HepG2 (cell line): ENCODE measurements around the gene SRSF1. TPM values are rescaled to one million over a fixed set of nuclear protein-coding genes. Genes with fewer than 3 reads are reported as not detected.

Source experiments
- ARNTL ChIP-seq: sonication (generic); formaldehyde crosslinking; IDR thresholded peaks from 2 replicates; pipeline ENCODE4 v1.4.0; 2020; ENCODE audit warnings: mild to moderate bottlenecking, missing genetic modification reagents
- CC2D1A ChIP-seq: sonication (generic); formaldehyde crosslinking; IDR thresholded peaks from 2 replicates; pipeline ENCODE4 v1.8.1; 2023; ENCODE audit warnings: mild to moderate bottlenecking, missing genetic modification reagents
- DNMT1 ChIP-seq: sonication (generic); formaldehyde crosslinking; IDR thresholded peaks from 2 replicates; pipeline ENCODE4 v1.5.1; 2020; ENCODE audit warnings: mild to moderate bottlenecking, missing genetic modification reagents
- DNMT3B ChIP-seq: conservative IDR thresholded peaks from 2 replicates; pipeline ENCODE4 v1.6.1; 2016; ENCODE audit warnings: missing biosample characterization, control low read depth
- FOSL1 ChIP-seq: sonication (generic); formaldehyde crosslinking; IDR thresholded peaks from 2 replicates; pipeline ENCODE4 v1.9.0; 2021; ENCODE audit warnings: missing genetic modification reagents, borderline replicate concordance
- HMG20B ChIP-seq: conservative IDR thresholded peaks from 2 replicates; pipeline ENCODE4 v1.6.1; 2016; ENCODE audit warnings: missing genetic modification reagents, missing compliant biosample characterization
- KLF11 ChIP-seq: IDR thresholded peaks from 2 replicates; pipeline ENCODE4 v1.6.1; 2016; ENCODE audit warnings: missing compliant biosample characterization
- KLF9 ChIP-seq: IDR thresholded peaks from 2 replicates; pipeline ENCODE4 v1.6.1; 2016; ENCODE audit warnings: low read depth
- MAZ ChIP-seq, 2 experiments: sonication (generic) in 1 of 2; formaldehyde crosslinking in 1 of 2; IDR thresholded peaks; 2 replicates each; pipeline versions ENCODE4 v1.5.0 to v1.6.1; 2012 to 2020; ENCODE audit warnings: low read depth in 2 of 2, mild to moderate bottlenecking in 2 of 2, borderline replicate concordance in 1 of 2, improper control_type of control experiment in 1 of 2, low read length in 1 of 2, missing genetic modification reagents in 1 of 2, moderate library complexity in 1 of 2
- MED13 ChIP-seq: sonication (generic); formaldehyde crosslinking; IDR thresholded peaks from 2 replicates; pipeline ENCODE4 v1.5.0; 2020; ENCODE audit warnings: missing genetic modification reagents
- MYC ChIP-seq: sonication (generic); formaldehyde crosslinking; IDR thresholded peaks from 2 replicates; pipeline ENCODE4 v1.9.0; 2021; ENCODE audit warnings: missing genetic modification reagents, borderline replicate concordance
- NCOA1 ChIP-seq: sonication (generic); formaldehyde crosslinking; IDR thresholded peaks from 2 replicates; pipeline ENCODE4 v1.9.0; 2021; ENCODE audit warnings: missing genetic modification reagents
- NFRKB ChIP-seq: fragments of 450-650 bp; IDR thresholded peaks from 2 replicates; pipeline ENCODE4 v1.6.1; 2017
- POLR2A ChIP-seq, 2 experiments: IDR thresholded peaks; 2 replicates each; pipeline ENCODE4 v1.6.1; 2011; ENCODE audit warnings: low read depth in 2 of 2, low read length in 2 of 2, mild to moderate bottlenecking in 1 of 2, moderate library complexity in 1 of 2; ENCODE audit not compliant: insufficient read depth in 1 of 2
- POLR2AphosphoS5 ChIP-seq: IDR thresholded peaks from 2 replicates; pipeline ENCODE4 v1.6.1; 2012; ENCODE audit warnings: low read depth, low read length
- SOX6 ChIP-seq, 2 experiments: fragments of 450-650 bp in 1 of 2; sonication (generic) in 1 of 2; formaldehyde crosslinking in 1 of 2; IDR thresholded peaks; 2 replicates each; pipeline versions ENCODE4 v1.4.0 to v1.6.1; 2017 to 2020; ENCODE audit warnings: antibody characterized with exemption in 1 of 2, mild to moderate bottlenecking in 1 of 2, missing genetic modification reagents in 1 of 2
- SYNCRIP ChIP-seq: fragments of 200-400 bp; formaldehyde crosslinking; IDR thresholded peaks from 2 replicates; pipeline ENCODE4 v1.6.1; 2018; ENCODE audit warnings: mild to moderate bottlenecking, low read depth, low read length; ENCODE audit not compliant: insufficient read depth
- TCF12 ChIP-seq, 2 experiments: fragments of 450-650 bp in 1 of 2; sonication (generic) in 1 of 2; formaldehyde crosslinking in 1 of 2; IDR thresholded peaks; 2 replicates each; pipeline versions ENCODE4 v1.6.1 to v1.8.0; 2017 to 2022; ENCODE audit warnings: antibody characterized with exemption in 1 of 2, mild to moderate bottlenecking in 1 of 2, missing genetic modification reagents in 1 of 2, moderate library complexity in 1 of 2
- YY1 ChIP-seq: IDR thresholded peaks from 2 replicates; pipeline ENCODE4 v1.6.1; 2011; ENCODE audit warnings: low read length, low read depth, moderate library complexity, mild to moderate bottlenecking; ENCODE audit not compliant: insufficient read depth, insufficient replicate concordance
- ZBTB42 ChIP-seq: sonication (generic); formaldehyde crosslinking; IDR thresholded peaks from 2 replicates; pipeline ENCODE4 v1.5.0; 2020; ENCODE audit warnings: mild to moderate bottlenecking, missing genetic modification reagents
- ZFP36L2 ChIP-seq: sonication (generic); formaldehyde crosslinking; IDR thresholded peaks from 2 replicates; pipeline ENCODE4 v1.4.0; 2020; ENCODE audit warnings: missing genetic modification reagents
- ZFP82 ChIP-seq: sonication (generic); formaldehyde crosslinking; IDR thresholded peaks from 2 replicates; pipeline ENCODE4 v1.5.1; 2020; ENCODE audit warnings: mild to moderate bottlenecking, missing genetic modification reagents, borderline replicate concordance
- ZFYVE20 ChIP-seq: sonication (generic); formaldehyde crosslinking; IDR thresholded peaks from 2 replicates; pipeline ENCODE4 v1.8.0; 2023; ENCODE audit warnings: low read depth, mild to moderate bottlenecking, moderate library complexity, missing genetic modification reagents, borderline replicate concordance
- ZNF17 ChIP-seq: sonication (generic); formaldehyde crosslinking; IDR thresholded peaks from 2 replicates; pipeline ENCODE4 v1.5.0; 2020; ENCODE audit warnings: mild to moderate bottlenecking, missing genetic modification reagents
- ZNF225 ChIP-seq: sonication (generic); formaldehyde crosslinking; IDR thresholded peaks from 2 replicates; pipeline ENCODE4 v1.4.0; 2020; ENCODE audit warnings: mild to moderate bottlenecking, missing genetic modification reagents
- ZNF234 ChIP-seq: sonication (generic); formaldehyde crosslinking; conservative IDR thresholded peaks from 2 replicates; pipeline ENCODE4 v1.5.1; 2020; ENCODE audit warnings: mild to moderate bottlenecking, missing genetic modification reagents
- ZNF670 ChIP-seq: sonication (generic); formaldehyde crosslinking; IDR thresholded peaks from 2 replicates; pipeline ENCODE4 v1.8.0; 2022; ENCODE audit warnings: mild to moderate bottlenecking, missing genetic modification reagents, borderline replicate concordance
- ZNF777 ChIP-seq: sonication (generic); formaldehyde crosslinking; IDR thresholded peaks from 2 replicates; pipeline ENCODE4 v1.4.0; 2020; ENCODE audit warnings: missing genetic modification reagents
- ZNF878 ChIP-seq: sonication (generic); formaldehyde crosslinking; IDR thresholded peaks from 2 replicates; pipeline ENCODE4 v1.8.1; 2023; ENCODE audit warnings: mild to moderate bottlenecking, missing genetic modification reagents, moderate library complexity
- ZNF879 ChIP-seq: sonication (generic); formaldehyde crosslinking; IDR thresholded peaks from 2 replicates; pipeline ENCODE4 v1.8.1; 2023; ENCODE audit warnings: missing genetic modification reagents
- ZSCAN22 ChIP-seq: sonication (generic); formaldehyde crosslinking; IDR thresholded peaks from 2 replicates; pipeline ENCODE4 v1.4.0; 2020; ENCODE audit warnings: mild to moderate bottlenecking, missing genetic modification reagents
- polyA plus RNA-seq, 8 experiments: library from polyadenylated mRNA; depleted of rRNA in 3 of 8; stranded (reverse) in 7 of 8; unstranded in 1 of 8; fragments of >200 nt; fragmentation: Illumina TruSeq in 4 of 8; extraction: Trizol in 4 of 8; gene quantifications; 2 replicates each; pipeline versions ENCODE4 v1.2.1 to v1.2.3, GENCODE V29; 2011 to 2016; ENCODE audit warnings: low read depth in 4 of 8, missing spikeins in 1 of 8, mixed read lengths in 1 of 8; ENCODE audit not compliant: insufficient read depth in 1 of 8
- total RNA-seq, 5 experiments: library from RNA; depleted of rRNA; stranded (reverse); fragments of >200 nt; fragmentation: Illumina TruSeq; extraction: Trizol; gene quantifications; 2 replicates each; pipeline ENCODE4 v1.2.3, GENCODE V29; 2016; ENCODE audit warnings: low read depth in 1 of 5
- TF ChIP-seq, protein P1 (sequence below): sonication (generic); formaldehyde crosslinking; IDR thresholded peaks from 2 replicates; pipeline ENCODE4 v1.4.0; 2020; ENCODE audit warnings: missing genetic modification reagents

The SRSF1 gene
- total and polyA plus RNA-seq, 2 of the 13 experiments (the other 11 are each of a cell fraction or from before 2014, with no cell fraction given), result 142 to 445 TPM

DNA sequence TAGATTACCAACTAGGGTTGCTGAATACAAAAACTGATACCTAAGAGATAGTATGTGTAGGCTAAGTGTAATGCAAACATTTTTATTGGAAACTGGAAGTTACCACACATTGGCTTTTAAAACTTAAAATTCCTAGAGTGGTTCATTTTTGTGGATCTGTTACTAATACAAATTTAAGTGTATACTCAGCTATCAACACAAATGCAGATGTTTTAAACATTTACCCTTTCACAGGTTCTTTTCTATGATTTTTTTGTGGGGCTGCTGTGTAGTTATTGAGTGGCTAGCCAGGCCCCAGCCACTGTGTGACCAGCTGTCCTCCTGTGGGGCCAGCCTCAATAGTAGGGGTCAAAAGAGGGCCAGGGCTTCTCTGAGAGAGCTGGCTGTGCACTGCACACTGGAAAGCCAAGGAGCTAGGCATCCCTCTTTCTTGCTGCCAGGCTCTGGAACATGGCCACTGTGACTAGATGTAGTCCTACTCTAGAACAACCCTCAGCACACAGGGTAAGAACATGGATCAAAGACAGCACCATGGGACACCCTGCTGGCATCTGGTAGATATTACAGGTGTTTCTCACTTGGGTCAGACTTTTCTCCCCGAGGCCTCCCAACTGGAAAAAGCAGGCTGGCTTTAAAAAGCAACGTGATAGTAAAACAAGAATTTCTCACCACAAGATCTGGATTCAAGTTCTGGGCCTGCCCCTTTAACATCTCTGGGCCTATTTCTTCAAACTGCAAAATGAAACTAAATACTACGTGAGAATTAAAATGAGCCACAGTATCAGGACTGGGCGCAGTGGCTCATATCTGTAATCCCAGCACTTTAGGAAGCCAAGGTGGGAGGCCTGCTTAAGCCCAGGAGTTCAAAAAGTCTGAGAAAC lies 11.7 kb downstream of the SRSF1 start (continued):
- TF ChIP-seq ZNF234 (CRISPR knock-in tag) (no peak), TCF12 (IDR thresholded peaks at IDR 0.05) (no peak), TCF12 (CRISPR knock-in tag; IDR thresholded peaks at IDR 0.05) (no peak), KLF9 (CRISPR knock-in tag) (no peak), DNMT3B (CRISPR knock-in tag) (no peak), MYC (CRISPR knock-in tag) (no peak), ZFP82 (CRISPR knock-in tag) (0 out of 2 replicates have a peak, but pooled peaks have one; percentile 18), FOSL1 (CRISPR knock-in tag) (no peak), ZNF670 (CRISPR knock-in tag) (0 out of 2 replicates have a peak, but pooled peaks have one; percentile 55), POLR2AphosphoS5 (peak; percentile 56; the same call in 1 of the 2 replicates), DNMT1 (CRISPR knock-in tag) (no peak), ZNF879 (no peak), NFRKB (no peak), ZNF225 (CRISPR knock-in tag) (no peak), ARNTL (CRISPR knock-in tag) (no peak), KLF11 (CRISPR knock-in tag) (no peak), SOX6 (IDR thresholded peaks at IDR 0.05) (no peak), SOX6 (CRISPR knock-in tag; IDR thresholded peaks at IDR 0.05) (peak; percentile 40), MED13 (no peak), HMG20B (CRISPR knock-in tag) (no peak), POLR2A (IDR thresholded peaks at IDR 0.05; ENCODE audit: insufficient read depth in 1 of 2, low read depth in 2 of 2, low read length in 2 of 2) (peak; percentile 41 to 80; a peak in 2 of 4 replicates), ZNF878 (peak; percentile 43; the same call in 1 of the 2 replicates), ZNF17 (CRISPR knock-in tag) (no peak), ZFP36L2 (no peak), NCOA1 (CRISPR knock-in tag) (no peak), MAZ (IDR thresholded peaks at IDR 0.05; ENCODE audit: borderline replicate concordance, low read depth, low read length) (no peak), MAZ (CRISPR knock-in tag; IDR thresholded peaks at IDR 0.05; ENCODE audit: low read depth) (peak; percentile 35; the same call in 1 of the 2 replicates), YY1 (peak; percentile 12), SYNCRIP (no peak), ZNF777 (CRISPR knock-in tag) (no peak), ZBTB42 (CRISPR knock-in tag) (no peak), ZSCAN22 (CRISPR knock-in tag) (no peak), CC2D1A (CRISPR knock-in tag) (no peak), ZFYVE20 (no peak)
- TF ChIP-seq, protein P1, sequence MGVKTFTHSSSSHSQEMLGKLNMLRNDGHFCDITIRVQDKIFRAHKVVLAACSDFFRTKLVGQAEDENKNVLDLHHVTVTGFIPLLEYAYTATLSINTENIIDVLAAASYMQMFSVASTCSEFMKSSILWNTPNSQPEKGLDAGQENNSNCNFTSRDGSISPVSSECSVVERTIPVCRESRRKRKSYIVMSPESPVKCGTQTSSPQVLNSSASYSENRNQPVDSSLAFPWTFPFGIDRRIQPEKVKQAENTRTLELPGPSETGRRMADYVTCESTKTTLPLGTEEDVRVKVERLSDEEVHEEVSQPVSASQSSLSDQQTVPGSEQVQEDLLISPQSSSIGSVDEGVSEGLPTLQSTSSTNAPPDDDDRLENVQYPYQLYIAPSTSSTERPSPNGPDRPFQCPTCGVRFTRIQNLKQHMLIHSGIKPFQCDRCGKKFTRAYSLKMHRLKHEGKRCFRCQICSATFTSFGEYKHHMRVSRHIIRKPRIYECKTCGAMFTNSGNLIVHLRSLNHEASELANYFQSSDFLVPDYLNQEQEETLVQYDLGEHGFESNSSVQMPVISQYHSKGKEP (CRISPR knock-in tag), result no peak
